Measurements from ENCODE around the gene TMSB4X.

DNA sequence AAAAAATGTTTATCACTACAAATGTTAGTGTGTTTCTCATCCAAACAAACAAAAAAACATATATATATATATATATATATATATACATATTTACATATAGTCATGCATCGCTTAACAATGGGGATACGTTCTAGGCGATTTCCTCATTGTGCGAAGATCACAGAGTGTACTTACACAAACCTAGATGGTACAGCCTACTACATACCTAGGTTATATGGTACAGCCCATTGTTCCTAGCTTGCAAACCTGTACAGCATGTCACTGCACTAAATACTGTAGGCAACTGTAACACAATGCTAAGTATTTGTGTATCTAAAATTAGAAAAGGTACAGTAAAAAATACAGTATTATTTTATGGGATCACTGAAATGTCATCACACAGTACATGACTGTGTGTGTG lies 16.4 kb upstream of the TMSB4X start:
- TF ChIP-seq, protein P1, sequence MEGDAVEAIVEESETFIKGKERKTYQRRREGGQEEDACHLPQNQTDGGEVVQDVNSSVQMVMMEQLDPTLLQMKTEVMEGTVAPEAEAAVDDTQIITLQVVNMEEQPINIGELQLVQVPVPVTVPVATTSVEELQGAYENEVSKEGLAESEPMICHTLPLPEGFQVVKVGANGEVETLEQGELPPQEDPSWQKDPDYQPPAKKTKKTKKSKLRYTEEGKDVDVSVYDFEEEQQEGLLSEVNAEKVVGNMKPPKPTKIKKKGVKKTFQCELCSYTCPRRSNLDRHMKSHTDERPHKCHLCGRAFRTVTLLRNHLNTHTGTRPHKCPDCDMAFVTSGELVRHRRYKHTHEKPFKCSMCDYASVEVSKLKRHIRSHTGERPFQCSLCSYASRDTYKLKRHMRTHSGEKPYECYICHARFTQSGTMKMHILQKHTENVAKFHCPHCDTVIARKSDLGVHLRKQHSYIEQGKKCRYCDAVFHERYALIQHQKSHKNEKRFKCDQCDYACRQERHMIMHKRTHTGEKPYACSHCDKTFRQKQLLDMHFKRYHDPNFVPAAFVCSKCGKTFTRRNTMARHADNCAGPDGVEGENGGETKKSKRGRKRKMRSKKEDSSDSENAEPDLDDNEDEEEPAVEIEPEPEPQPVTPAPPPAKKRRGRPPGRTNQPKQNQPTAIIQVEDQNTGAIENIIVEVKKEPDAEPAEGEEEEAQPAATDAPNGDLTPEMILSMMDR (IDR thresholded peaks at IDR 0.05; ENCODE audit: extremely low read depth in 1 of 2, insufficient read depth in 1 of 2, low read depth in 1 of 2, low read length in 2 of 2), result no peak
- TF ChIP-seq FOS (IDR thresholded peaks at IDR 0.05; ENCODE audit: borderline replicate concordance, insufficient read depth, low read length) (no peak), EZH2 (IDR thresholded peaks at IDR 0.05; ENCODE audit: borderline replicate concordance, low read depth, low read length, severe bottlenecking) (no peak), POLR2A (IDR thresholded peaks at IDR 0.05; ENCODE audit: low read depth, low read length) (no peak), JUN (IDR thresholded peaks at IDR 0.05; ENCODE audit: borderline replicate concordance, insufficient read depth, insufficient read length, low read depth) (no peak)

Measured in endothelial cell of umbilical vein (primary cell).